ENCODE results near the gene SELP. TPM values are rescaled to one million over a fixed set of nuclear protein-coding genes. Genes with fewer than 3 reads are reported as not detected.
"Not testable (repeated sequence)": the region's sequence is repeated elsewhere in the genome, so short reads cannot be mapped to it uniquely, and the experiment has no call there.

The SELP gene
- total RNA-seq (2014; rRNA removed; shearing (Covaris generic)): not detected in 2 replicates
- not detected in 2 replicates for polyA plus RNA-seq (2014; cell fraction: nucleus; rRNA removed)

DNA sequence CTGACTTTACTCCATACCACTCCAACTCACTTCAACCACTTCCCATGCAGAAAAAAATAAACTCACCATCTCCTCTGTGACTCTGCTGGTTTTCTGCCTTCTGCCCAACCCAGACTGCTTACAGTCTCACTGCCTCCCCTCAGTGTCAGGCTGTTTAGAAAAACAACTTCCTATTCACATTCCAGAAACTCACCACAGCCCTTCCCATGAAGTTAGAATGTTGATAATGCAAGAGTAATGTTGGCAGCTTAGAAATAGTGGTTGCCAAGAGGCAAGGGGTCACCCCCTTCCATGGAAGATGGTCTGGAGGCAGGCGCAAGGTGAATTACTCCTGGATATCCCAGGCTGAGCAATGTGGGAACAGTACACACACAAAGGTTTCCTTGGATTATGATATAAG lies at the start of gene SELP:
SELP (minus strand) TSS at position 119 of the 400 bp plus-strand sequence; CDS start at position 69, 50 bp downstream.
- no peak for DNase-seq (ENCODE audit: extremely low read depth, low read depth)

DNA sequence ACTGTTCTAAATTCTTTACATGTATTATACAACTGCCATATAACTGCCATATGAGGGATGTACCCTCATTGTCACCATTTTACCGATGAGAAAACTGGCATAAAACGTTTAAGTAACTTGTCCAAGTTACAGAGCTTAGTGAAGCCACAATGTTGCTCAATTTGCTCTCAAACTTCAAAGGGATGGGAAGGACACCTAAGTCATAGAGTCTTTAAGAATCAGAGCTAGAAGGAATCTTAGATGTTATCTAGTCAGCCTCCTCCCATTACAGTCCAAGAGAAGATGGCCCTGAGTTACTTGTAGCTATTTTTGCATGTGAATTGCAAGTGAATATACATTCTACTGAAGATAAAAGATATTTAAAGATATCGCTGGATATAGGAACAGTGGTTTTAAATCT lies 49.8 kb upstream of the SELP start:
- DNase-seq (ENCODE audit: extremely low read depth, low read depth): no peak

DNA sequence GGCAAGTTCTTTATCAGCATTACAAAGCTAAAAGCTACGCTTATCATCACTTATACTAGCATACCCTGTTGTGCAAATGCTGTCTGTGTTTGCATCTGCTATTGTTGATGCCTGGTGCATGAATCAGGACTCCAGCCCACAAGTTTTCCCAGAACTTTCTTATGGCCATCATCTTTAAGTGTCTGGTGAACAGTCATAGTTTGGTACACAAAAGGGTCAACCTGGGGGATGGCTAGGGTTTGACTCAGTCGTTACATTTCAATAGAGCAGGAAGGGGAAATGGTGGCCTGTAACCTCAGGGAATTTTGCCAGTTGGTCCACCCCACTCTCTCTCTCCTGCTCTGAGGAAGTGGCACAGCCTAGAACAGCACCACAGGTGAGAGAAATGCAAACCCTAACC lies 46.1 kb upstream of the SELP start:
- DNase-seq (ENCODE audit: extremely low read depth, low read depth): no peak

DNA sequence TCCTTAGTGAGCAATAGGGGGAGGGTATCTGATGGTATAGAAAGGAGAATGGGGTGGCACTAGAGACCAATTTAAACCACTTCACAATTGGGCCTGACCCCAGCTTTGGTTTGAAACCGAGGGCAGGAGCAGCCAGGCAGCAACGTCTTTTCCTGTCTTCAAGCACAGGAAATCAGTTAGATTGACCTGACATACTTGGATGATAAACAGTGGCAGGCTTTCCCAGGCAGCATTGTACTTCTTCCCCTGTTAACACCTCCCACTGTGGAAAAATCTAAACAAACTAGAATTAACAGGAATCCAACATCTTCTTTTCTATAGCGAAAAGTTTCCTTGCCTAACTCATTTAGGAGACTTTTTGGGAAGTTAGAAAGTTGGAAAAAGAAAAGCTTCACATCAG lies 40.9 kb upstream of the SELP start:
- DNase-seq (ENCODE audit: extremely low read depth, low read depth): no peak

- DNase-seq (ENCODE audit: extremely low read depth, low read depth): not testable (repeated sequence)
These were observed 40.3 kb upstream of the SELP start for GRCh38 chr1:169670244-169670643.

DNA sequence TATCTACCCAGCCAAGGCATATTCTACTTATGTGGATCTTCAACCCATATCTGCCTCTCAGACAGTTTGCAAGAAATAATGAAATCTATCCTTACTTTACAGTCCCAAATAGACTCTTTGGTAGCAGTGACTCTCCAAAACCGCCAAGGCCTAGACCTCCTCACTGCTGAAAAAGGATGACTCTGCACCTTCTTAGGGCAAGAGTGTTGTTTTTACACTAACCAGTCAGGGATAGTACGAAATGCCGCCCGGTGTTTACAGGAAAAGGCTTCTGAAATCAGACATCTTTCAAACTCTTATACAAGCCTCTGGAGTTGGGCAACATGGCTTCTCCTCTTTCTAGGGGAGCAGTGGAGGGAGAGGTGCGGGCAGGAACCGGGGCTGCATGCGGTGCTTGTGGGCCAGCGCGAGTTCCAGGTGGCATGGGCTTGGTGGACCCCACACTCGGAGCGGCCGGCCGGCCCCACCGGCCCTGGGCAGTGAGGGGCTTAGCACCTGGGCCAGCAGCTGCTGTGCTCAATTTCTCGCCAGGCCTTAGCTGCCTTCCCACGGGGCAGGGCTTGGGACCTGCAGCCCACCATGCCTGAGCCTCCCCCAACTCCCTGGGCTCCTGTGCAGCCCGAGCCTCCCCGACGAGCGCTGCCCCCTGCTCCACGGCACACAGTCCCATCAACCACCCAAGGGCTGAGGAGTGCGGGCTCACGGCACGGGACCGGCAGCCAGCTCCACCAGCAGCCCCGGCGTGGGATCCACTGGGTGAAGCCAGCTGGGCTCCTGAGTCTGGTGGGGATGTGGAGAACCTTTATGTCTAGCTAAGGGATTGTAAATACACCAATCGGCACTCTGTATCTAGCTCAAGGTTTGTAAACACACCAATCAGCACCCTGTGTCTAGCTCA lies 38.0 kb upstream of the SELP start:
- not testable (repeated sequence) for DNase-seq (ENCODE audit: extremely low read depth, low read depth)

- not testable (repeated sequence) for DNase-seq (ENCODE audit: extremely low read depth, low read depth)
These were observed 37.3 kb upstream of the SELP start for GRCh38 chr1:169667227-169667639.

DNA sequence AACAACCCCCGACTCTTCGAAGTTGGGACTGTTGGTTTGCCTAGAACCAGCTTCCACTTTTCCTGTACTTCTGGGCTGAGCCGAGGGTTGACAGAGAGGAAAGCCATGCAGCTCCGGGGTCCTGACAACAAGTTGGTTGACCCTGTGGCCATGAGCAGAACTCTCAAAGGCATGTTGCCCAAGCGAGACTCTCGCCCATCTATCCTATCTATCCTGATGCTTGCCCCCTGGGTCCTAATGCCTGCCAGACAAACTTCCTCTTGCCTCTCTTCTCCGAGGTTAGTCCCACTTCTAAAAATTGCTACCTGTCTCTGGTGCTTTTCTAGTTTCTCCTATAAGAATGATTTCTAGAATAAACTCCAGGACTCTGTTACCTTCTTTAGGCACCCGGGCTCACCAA lies 32.8 kb upstream of the SELP start:
- DNase-seq (ENCODE audit: extremely low read depth, low read depth): not testable (repeated sequence)

GRCh38 chr1:169661066-169661465 lies 31.1 kb upstream of the SELP start:
- DNase-seq (ENCODE audit: extremely low read depth, low read depth): not testable (repeated sequence)

GRCh38 chr1:169658777-169659176 lies 28.9 kb upstream of the SELP start:
- not testable (repeated sequence) for DNase-seq (ENCODE audit: extremely low read depth, low read depth)

GRCh38 chr1:169653873-169654272 lies 23.9 kb upstream of the SELP start:
- no peak for DNase-seq (ENCODE audit: extremely low read depth, low read depth)

- no peak for DNase-seq (ENCODE audit: extremely low read depth, low read depth)
These were observed 21.1 kb upstream of the SELP start for GRCh38 chr1:169651035-169651434.

DNA sequence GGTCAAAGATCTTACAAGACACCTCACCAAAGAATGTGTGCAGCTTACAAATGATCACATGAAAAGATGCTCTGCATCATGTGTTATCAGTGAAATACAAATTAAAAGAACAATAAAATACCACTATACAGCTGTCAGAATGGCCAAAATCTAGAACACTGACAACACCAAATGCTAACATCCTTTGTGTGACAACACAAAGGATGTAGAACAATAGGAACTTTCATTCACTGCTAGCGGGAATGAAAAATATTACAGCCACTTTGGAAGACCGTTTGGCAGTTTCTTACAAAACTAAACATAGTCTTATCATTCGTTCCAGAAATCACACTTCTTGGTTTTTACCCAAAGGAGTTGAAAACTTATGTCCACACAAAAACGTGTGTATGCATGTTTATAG lies 20.6 kb upstream of the SELP start:
- no peak for DNase-seq (ENCODE audit: extremely low read depth, low read depth)

DNA sequence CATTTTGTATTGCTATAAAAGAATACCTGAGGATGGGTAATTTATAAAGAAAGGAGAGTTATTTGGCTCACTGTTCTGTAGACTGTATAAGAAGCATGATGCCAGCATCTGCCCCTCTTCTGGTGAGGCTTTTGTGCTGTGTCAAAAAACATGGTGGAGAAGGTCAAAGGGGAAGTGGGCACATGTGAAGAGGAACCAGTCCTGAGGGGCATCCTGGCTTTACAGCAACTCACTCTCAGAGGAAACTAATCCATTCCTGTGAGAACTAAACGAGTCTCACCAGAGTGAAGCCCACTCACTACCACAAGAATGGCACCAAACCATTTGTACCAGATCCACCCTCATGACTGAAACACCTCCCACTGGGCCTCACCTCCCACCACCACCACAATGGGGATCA lies 18.8 kb upstream of the SELP start:
- DNase-seq (ENCODE audit: extremely low read depth, low read depth): no peak

- no peak for DNase-seq (ENCODE audit: extremely low read depth, low read depth)
These were observed 18.3 kb upstream of the SELP start for GRCh38 chr1:169648187-169648586.

- DNase-seq (ENCODE audit: extremely low read depth, low read depth): no peak
These were observed 17.6 kb upstream of the SELP start for GRCh38 chr1:169647512-169647911.

- no peak for DNase-seq (ENCODE audit: extremely low read depth, low read depth)
These were observed 14.4 kb upstream of the SELP start for GRCh38 chr1:169644297-169644696.

- DNase-seq (ENCODE audit: extremely low read depth, low read depth): no peak
These were observed 5.0 kb upstream of the SELP start for GRCh38 chr1:169634877-169635276.

DNA sequence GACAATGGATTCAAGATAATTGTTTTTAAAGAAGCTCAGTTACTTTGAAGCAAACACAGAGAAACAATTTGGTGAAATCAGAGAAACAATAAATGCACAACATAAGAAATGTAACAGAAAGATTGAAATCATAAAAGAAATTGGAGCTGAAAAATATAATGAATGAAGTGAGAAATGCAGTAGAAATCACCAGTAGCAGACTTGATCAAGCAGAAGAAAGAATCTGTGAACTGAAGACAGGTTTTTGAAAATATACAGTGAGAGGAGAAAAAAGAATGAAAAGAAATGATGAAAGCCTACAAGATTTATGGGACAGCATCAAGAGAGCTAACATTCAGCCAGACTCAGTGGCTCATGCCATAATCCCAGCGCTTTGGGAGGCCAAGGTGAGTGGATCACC lies 4.2 kb upstream of the SELP start:
- DNase-seq (ENCODE audit: extremely low read depth, low read depth): no peak

DNA sequence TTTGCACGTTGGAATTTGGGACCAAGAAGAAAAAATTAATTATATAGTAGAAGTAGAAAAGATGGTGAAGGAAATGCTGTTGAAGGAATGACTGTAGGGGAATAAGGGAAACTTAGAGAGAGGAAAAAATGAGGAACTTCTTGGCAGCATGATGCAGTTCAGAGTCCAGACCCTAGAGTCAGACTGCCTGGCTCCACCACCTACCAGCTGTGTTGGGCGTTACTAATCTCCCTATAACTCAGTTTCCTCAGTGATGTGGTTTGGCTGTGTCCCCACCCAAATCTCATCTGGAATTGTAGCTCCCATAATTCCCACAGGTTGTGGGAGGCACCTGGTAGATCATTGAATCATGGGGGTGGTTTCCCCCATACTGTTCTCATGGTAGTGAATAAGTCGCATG lies 1.3 kb upstream of the SELP start:
- DNase-seq (ENCODE audit: extremely low read depth, low read depth): no peak

- DNase-seq (ENCODE audit: extremely low read depth, low read depth): no peak
These were observed 5.0 kb downstream of the SELP start for GRCh38 chr1:169624912-169625311.

DNA sequence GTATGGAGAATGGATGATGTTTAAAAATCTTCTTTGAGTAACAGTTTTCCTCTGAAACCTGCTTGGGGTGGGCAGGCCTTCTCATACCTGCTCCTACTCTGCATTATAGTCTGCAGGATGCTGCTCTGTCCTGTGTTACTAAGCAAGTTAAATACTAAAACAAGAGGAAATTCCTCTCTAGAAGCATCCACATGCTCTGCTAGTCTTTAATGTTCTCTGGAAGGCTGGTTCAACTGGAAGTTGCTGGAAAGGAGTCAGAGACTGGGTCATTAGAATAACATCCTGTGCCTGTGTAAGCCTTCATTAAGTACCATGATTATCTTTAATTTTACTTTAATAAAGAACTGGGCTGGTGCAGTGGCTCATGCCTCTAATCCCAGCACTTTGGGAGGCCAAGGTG lies 5.8 kb downstream of the SELP start:
- no peak for DNase-seq (ENCODE audit: extremely low read depth, low read depth)

Measured in NCI-H460 (cell line).